Naive thymus-derived CD8-positive, alpha-beta T cell (primary cell): ENCODE measurements around the gene THSD4. TPM values are rescaled to one million over a fixed set of nuclear protein-coding genes. Genes with fewer than 3 reads are reported as not detected.
"Not testable (repeated sequence)": the region's sequence is repeated elsewhere in the genome, so short reads cannot be mapped to it uniquely, and the experiment has no call there.

Experiments used
- ATAC-seq, 2 donors: fragments of 150-1000 bp; cut with Tn5 transposase in 1 of 2; sonication (Bioruptor Pico), chemical (Tn5 transposase) in 1 of 2; 1 replicate in 1 of 2; 2 replicates in 1 of 2; pipeline ENCODE4 v1.10.0; 2021; ENCODE audit warnings: mild to moderate bottlenecking in 2 of 2, moderate library complexity in 2 of 2
- POLR2A ChIA-PET: fragments of 350-600 bp; sonication (Branson Sonifier 250); formaldehyde crosslinking; loops from one replicate; lab custom pipeline; 2021; ENCODE audit warnings: antibody characterized with exemption; lab: Charles Lee
- DNase-seq, 10 donors: peaks; one replicate each; pipeline versions ENCODE4 v3.0.0 to v3.0.0-alpha.2; 2020 to 2022
- H3K27ac Mint-ChIP-seq, 10 donors: one replicate each; pipeline ENCODE4 v1.8.0; 2020 to 2022; ENCODE audit warnings: mild to moderate bottlenecking in 10 of 10, mixed read lengths in 10 of 10, moderate library complexity in 4 of 10, inconsistent platforms in 1 of 10
- H3K27me3 Mint-ChIP-seq, 5 donors: one replicate each; pipeline ENCODE4 v1.8.0; 2021 to 2022; ENCODE audit warnings: mixed read lengths in 5 of 5
- H3K36me3 Mint-ChIP-seq, 3 donors: one replicate each; pipeline ENCODE4 v1.8.0; 2020 to 2022; ENCODE audit warnings: mixed read lengths in 3 of 3, mild to moderate bottlenecking in 2 of 3, inconsistent platforms in 1 of 3
- H3K4me1 Mint-ChIP-seq, 4 donors: one replicate each; pipeline ENCODE4 v1.8.0; 2021 to 2022; ENCODE audit warnings: mixed read lengths in 4 of 4
- H3K4me3 Mint-ChIP-seq, 10 donors: one replicate each; pipeline ENCODE4 v1.8.0; 2020 to 2022; ENCODE audit warnings: mild to moderate bottlenecking in 10 of 10, mixed read lengths in 10 of 10, moderate library complexity in 6 of 10, inconsistent platforms in 1 of 10
- H3K9me3 Mint-ChIP-seq, 9 donors: one replicate each; pipeline ENCODE4 v1.8.0; 2020 to 2022; ENCODE audit warnings: mixed read lengths in 9 of 9, mild to moderate bottlenecking in 3 of 9, inconsistent platforms in 1 of 9, moderate library complexity in 1 of 9
- polyA plus RNA-seq, 3 donors: library from polyadenylated mRNA; unstranded; fragments of 300-500 nt; fragmentation: Illumina TruSeq; gene quantifications; one replicate each; pipeline ENCODE4 v1.2.3, GENCODE V29; 2021
- total RNA-seq, 8 experiments: library from RNA in 2 of 8; stranded (reverse) in 2 of 8; gene quantifications; one replicate each; pipeline ENCODE4 v1.2.3 and lab custom pipeline; 2021 to 2026

THSD4 gene
- total and polyA plus RNA-seq, 5 experiments from 2014 or later = not detected

GRCh38 chr15:71251584-71252043 lies 136.3 kb downstream of the THSD4 start:
- Mint-ChIP-seq H3K4me1 (no peaks in the 10 kb centered on the region), H3K36me3 (no peaks in the 10 kb centered on the region), H3K4me3 (no peak overlapping the region), H3K9me3 (no peaks in the 10 kb centered on the region), H3K27me3 (peaks cover 0 to 20% (median 4%) of the 10 kb centered on the region in 5 donors), H3K27ac (no peak overlapping the region)
- no peak for ATAC-seq
- no peak for DNase-seq
- POLR2A ChIA-PET = no interaction called here

- H3K36me3 Mint-ChIP-seq = no peaks in the 10 kb centered on the region
- H3K27me3 Mint-ChIP-seq = peaks cover 0 to 20% (median 4%) of the 10 kb centered on the region in 5 donors
- peaks cover 0 to 2% (median 0%) of the 10 kb centered on the region in 9 donors for H3K9me3 Mint-ChIP-seq
- H3K4me3 Mint-ChIP-seq = no peak overlapping the region
- H3K4me1 Mint-ChIP-seq = no peaks in the 10 kb centered on the region
- ATAC-seq (no peak), DNase-seq (no peak)
- no peak overlapping the region for H3K27ac Mint-ChIP-seq
- POLR2A ChIA-PET = no interaction called here
Observed at GRCh38 chr15:71252044-71252739, 136.9 kb downstream of the THSD4 start.

- H3K4me3 Mint-ChIP-seq = no peak overlapping the region
- POLR2A ChIA-PET = no interaction called here
- no peak for ATAC-seq
- H3K9me3 Mint-ChIP-seq = peaks cover 0 to 2% (median 0%) of the 10 kb centered on the region in 9 donors
- no peaks in the 10 kb centered on the region for H3K36me3 Mint-ChIP-seq
- H3K4me1 Mint-ChIP-seq = no peaks in the 10 kb centered on the region
- no peak for DNase-seq
- H3K27me3 Mint-ChIP-seq = peaks cover 0 to 20% (median 4%) of the 10 kb centered on the region in 5 donors
- H3K27ac Mint-ChIP-seq = no peak overlapping the region
Observed at GRCh38 chr15:71252740-71253047, 137.4 kb downstream of the THSD4 start.

- H3K27me3 Mint-ChIP-seq = peaks cover 0 to 23% (median 5%) of the 10 kb centered on the region in 5 donors
Observed at GRCh38 chr15:71254491-71254890, 139.2 kb downstream of the THSD4 start.

GRCh38 chr15:71256934-71257664 lies 141.8 kb downstream of the THSD4 start:
- Mint-ChIP-seq H3K36me3 (no peaks in the 10 kb centered on the region), H3K4me1 (no peaks in the 10 kb centered on the region), H3K27ac (no peak overlapping the region), H3K9me3 (peaks cover 0 to 4% (median 0%) of the 10 kb centered on the region in 9 donors), H3K4me3 (no peak overlapping the region), H3K27me3 (peaks cover 1 to 37% (median 5%) of the 10 kb centered on the region in 5 donors)
- no peak for DNase-seq
- POLR2A ChIA-PET = no interaction called here
- ATAC-seq = no peak

More at GRCh38 chr15:71254491-71254890, 139.2 kb downstream of the THSD4 start:
- Mint-ChIP-seq H3K27ac (no peak overlapping the region), H3K4me1 (no peaks in the 10 kb centered on the region), H3K4me3 (no peak overlapping the region), H3K9me3 (peaks cover 0 to 2% (median 0%) of the 10 kb centered on the region in 9 donors), H3K36me3 (no peaks in the 10 kb centered on the region)
- ATAC-seq = no peak
- POLR2A ChIA-PET = no interaction called here
- DNase-seq = no peak

- Mint-ChIP-seq H3K9me3 (peaks cover 0 to 13% (median 2%) of the 10 kb centered on the region in 9 donors), H3K27ac (no peak overlapping the region), H3K27me3 (peaks cover 8 to 65% (median 19%) of the 10 kb centered on the region in 5 donors), H3K4me3 (no peak overlapping the region), H3K36me3 (no peaks in the 10 kb centered on the region), H3K4me1 (no peaks in the 10 kb centered on the region)
- DNase-seq (no peak), ATAC-seq (no peak)
- POLR2A ChIA-PET = no interaction called here
Observed at GRCh38 chr15:71259866-71260265, 144.6 kb downstream of the THSD4 start.

- POLR2A ChIA-PET = no interaction called here
- Mint-ChIP-seq H3K4me3 (no peak overlapping the region), H3K27me3 (peaks cover 7 to 61% (median 24%) of the 10 kb centered on the region in 5 donors), H3K4me1 (no peaks in the 10 kb centered on the region), H3K36me3 (peaks cover 0 to under 1% (median 0%) of the 10 kb centered on the region in 3 donors), H3K27ac (no peak overlapping the region), H3K9me3 (peaks cover 0 to 17% (median 2%) of the 10 kb centered on the region in 9 donors)
- DNase-seq (no peak), ATAC-seq (no peak)
Observed at GRCh38 chr15:71261418-71261817, 146.1 kb downstream of the THSD4 start.

- Mint-ChIP-seq H3K4me1 (no peaks in the 10 kb centered on the region), H3K27ac (no peak overlapping the region), H3K4me3 (no peak overlapping the region), H3K27me3 (peaks cover 8 to 57% (median 24%) of the 10 kb centered on the region in 5 donors), H3K9me3 (peaks cover 0 to 21% (median 2%) of the 10 kb centered on the region in 9 donors), H3K36me3 (peaks cover 0 to 5% (median 0%) of the 10 kb centered on the region in 3 donors)
- DNase-seq (no peak), ATAC-seq (no peak)
- POLR2A ChIA-PET = no interaction called here
Observed at GRCh38 chr15:71261909-71262308, 146.6 kb downstream of the THSD4 start.

GRCh38 chr15:71262599-71262998 lies 147.3 kb downstream of the THSD4 start:
- POLR2A ChIA-PET = no interaction called here
- Mint-ChIP-seq H3K27ac (no peak overlapping the region), H3K4me3 (no peak overlapping the region), H3K27me3 (peaks cover 8 to 57% (median 24%) of the 10 kb centered on the region in 5 donors), H3K9me3 (peaks cover 0 to 25% (median 2%) of the 10 kb centered on the region in 9 donors), H3K36me3 (peaks cover 0 to 5% (median 0%) of the 10 kb centered on the region in 3 donors), H3K4me1 (no peaks in the 10 kb centered on the region)
- ATAC-seq (no peak), DNase-seq (no peak)

GRCh38 chr15:71265606-71266005 lies 150.3 kb downstream of the THSD4 start:
- peaks cover 9 to 60% (median 24%) of the 10 kb centered on the region in 5 donors for H3K27me3 Mint-ChIP-seq
- H3K27ac Mint-ChIP-seq, H3K36me3 Mint-ChIP-seq, POLR2A ChIA-PET, ATAC-seq, H3K4me3 Mint-ChIP-seq, H3K4me1 Mint-ChIP-seq, DNase-seq: not testable (repeated sequence)
- H3K9me3 Mint-ChIP-seq = peaks cover 0 to 37% (median 9%) of the 10 kb centered on the region in 9 donors

GRCh38 chr15:71271327-71271726 lies 156.1 kb downstream of the THSD4 start:
- Mint-ChIP-seq H3K9me3 (peaks cover 0 to 21% (median 9%) of the 10 kb centered on the region in 9 donors), H3K27ac (no peak overlapping the region), H3K4me1 (no peaks in the 10 kb centered on the region), H3K4me3 (no peak overlapping the region), H3K36me3 (peaks cover 0 to 8% (median 1%) of the 10 kb centered on the region in 3 donors), H3K27me3 (peaks cover 3 to 31% (median 10%) of the 10 kb centered on the region in 5 donors)
- no peak for DNase-seq
- ATAC-seq = no peak
- POLR2A ChIA-PET = no interaction called here

GRCh38 chr15:71272932-71273331 lies 157.7 kb downstream of the THSD4 start:
- peaks cover 0 to 23% (median 6%) of the 10 kb centered on the region in 5 donors for H3K27me3 Mint-ChIP-seq

More at GRCh38 chr15:71272932-71273331, 157.7 kb downstream of the THSD4 start:
- H3K4me3 Mint-ChIP-seq = no peak overlapping the region
- peaks cover 0 to 3% (median 1%) of the 10 kb centered on the region in 3 donors for H3K36me3 Mint-ChIP-seq
- POLR2A ChIA-PET = no interaction called here
- H3K9me3 Mint-ChIP-seq = peaks cover 0 to 12% (median 5%) of the 10 kb centered on the region in 9 donors
- DNase-seq (no peak), ATAC-seq (no peak)
- H3K27ac Mint-ChIP-seq = no peak overlapping the region
- no peaks in the 10 kb centered on the region for H3K4me1 Mint-ChIP-seq
